Measurements from ENCODE around the gene ZNF723. TPM values are rescaled to one million over a fixed set of nuclear protein-coding genes. Genes with fewer than 3 reads are reported as not detected.
"Not testable (repeated sequence)": the region's sequence is repeated elsewhere in the genome, so short reads cannot be mapped to it uniquely, and the experiment has no call there.

The ZNF723 gene
- total RNA-seq, 1 experiment from 2014 or later: not detected

GRCh38 chr19:22792863-22793262, 39.2 kb upstream of the ZNF723 start:
- H2AFZ ChIP-seq (ENCODE audit: low read depth, low read length, poor library complexity, severe bottlenecking); H3K27me3 ChIP-seq (ENCODE audit: insufficient read depth, low read length); CTCF ChIA-PET; H3K36me3 ChIP-seq (ENCODE audit: control insufficient read depth in 1 of 2, insufficient read depth in 2 of 2, low read length in 2 of 2); H3K4me3 ChIP-seq (replicated peaks in 1 of 2; ENCODE audit: low read depth in 1 of 2, low read length in 2 of 2); H3K9me3 ChIP-seq (ENCODE audit: control insufficient read depth in 1 of 2, insufficient read depth in 1 of 2, low read depth in 1 of 2, low read length in 2 of 2); H3K9me2 ChIP-seq (ENCODE audit: insufficient read depth); H3K27ac ChIP-seq (ENCODE audit: low read depth, low read length); DNase-seq (ENCODE audit: low read depth, low spot score); ATAC-seq; H3K4me1 ChIP-seq (ENCODE audit: control insufficient read depth in 1 of 2, insufficient read depth in 2 of 2, low read length in 2 of 2); H3K9ac ChIP-seq (ENCODE audit: low read length); H4K20me1 ChIP-seq (ENCODE audit: insufficient read depth); intact Hi-C loops (cut with micrococcal nuclease); POLR2A ChIA-PET; H3K4me2 ChIP-seq (ENCODE audit: low read length); RAD21 ChIA-PET (ENCODE audit: low non-redundant PET in 1 of 2, low total read pairs in 2 of 2, uncharacterized antibody in 2 of 2, unreplicated experiment in 2 of 2); BruUV-seq (replicated peaks); H3K79me2 ChIP-seq (ENCODE audit: insufficient read depth, low read length): not testable (repeated sequence)

- TF ChIP-seq, protein P1, sequence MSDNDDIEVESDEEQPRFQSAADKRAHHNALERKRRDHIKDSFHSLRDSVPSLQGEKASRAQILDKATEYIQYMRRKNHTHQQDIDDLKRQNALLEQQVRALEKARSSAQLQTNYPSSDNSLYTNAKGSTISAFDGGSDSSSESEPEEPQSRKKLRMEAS (IDR thresholded peaks at IDR 0.05): no peak
- no peak for TF ChIP-seq EZH2 (IDR thresholded peaks at IDR 0.05)
- TF ChIP-seq SRF (IDR thresholded peaks at IDR 0.05; ENCODE audit: low read depth): no peak
- no peak for TF ChIP-seq ZFX (IDR thresholded peaks at IDR 0.05)
- no peak for TF ChIP-seq CEBPB (IDR thresholded peaks at IDR 0.05; ENCODE audit: low read depth)
- TF ChIP-seq POLR2A (IDR thresholded peaks at IDR 0.05; ENCODE audit: borderline replicate concordance, extremely low read depth, insufficient read depth, insufficient read length): no peak
- no peak for TF ChIP-seq SP1 (IDR thresholded peaks at IDR 0.05; ENCODE audit: low read depth)
- no peak for TF ChIP-seq ZBTB33 (IDR thresholded peaks at IDR 0.05; ENCODE audit: extremely low read depth, insufficient replicate concordance, low read length)
- no peak for TF ChIP-seq ZNF274 (IDR thresholded peaks at IDR 0.05; ENCODE audit: low read depth, low read length)
- no peak for TF ChIP-seq FOSL1 (IDR thresholded peaks at IDR 0.05; ENCODE audit: low read depth)
- TF ChIP-seq, protein P2, sequence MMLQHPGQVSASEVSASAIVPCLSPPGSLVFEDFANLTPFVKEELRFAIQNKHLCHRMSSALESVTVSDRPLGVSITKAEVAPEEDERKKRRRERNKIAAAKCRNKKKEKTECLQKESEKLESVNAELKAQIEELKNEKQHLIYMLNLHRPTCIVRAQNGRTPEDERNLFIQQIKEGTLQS (IDR thresholded peaks at IDR 0.05): no peak
- TF ChIP-seq RAD21 (IDR thresholded peaks at IDR 0.05; ENCODE audit: low read depth): no peak
- no peak for TF ChIP-seq JUND (IDR thresholded peaks at IDR 0.05)
- TF ChIP-seq YY1 (IDR thresholded peaks at IDR 0.05; ENCODE audit: extremely low read depth, insufficient replicate concordance, low read depth, low read length): no peak
- ChIA-PET RAD21 (ENCODE audit: low non-redundant PET in 1 of 2, low total read pairs in 2 of 2, uncharacterized antibody in 2 of 2, unreplicated experiment in 2 of 2) (no interaction called here), CTCF (no interaction called here), POLR2A (no interaction called here)
- no peaks in the 10 kb centered on the region for H4K20me1 ChIP-seq (ENCODE audit: insufficient read depth)
- intact Hi-C loops (cut with micrococcal nuclease): no loop called here
- no peaks in the 10 kb centered on the region for H3K4me1 ChIP-seq (ENCODE audit: control insufficient read depth in 1 of 2, insufficient read depth in 2 of 2, low read length in 2 of 2)
- no peak overlapping the region for H3K4me2 ChIP-seq (ENCODE audit: low read length)
- H3K9me3 ChIP-seq (ENCODE audit: control insufficient read depth in 1 of 2, insufficient read depth in 1 of 2, low read depth in 1 of 2, low read length in 2 of 2): peaks cover 2 to 14% of the 10 kb centered on the region in 2 experiments; a peak in 1 of 4 replicates
- H3K36me3 ChIP-seq (ENCODE audit: control insufficient read depth in 1 of 2, insufficient read depth in 2 of 2, low read length in 2 of 2): no peaks in the 10 kb centered on the region
- no peak overlapping the region for H3K9ac ChIP-seq (ENCODE audit: low read length)
- no peaks in the 10 kb centered on the region for H3K9me2 ChIP-seq (ENCODE audit: insufficient read depth)
- no peaks in the 10 kb centered on the region for H3K27me3 ChIP-seq (ENCODE audit: insufficient read depth, low read length)
- H3K79me2 ChIP-seq (ENCODE audit: insufficient read depth, low read length): no peaks in the 10 kb centered on the region
- H2AFZ ChIP-seq (ENCODE audit: low read depth, low read length, poor library complexity, severe bottlenecking): no peak overlapping the region
- ATAC-seq: no peak
- H3K27ac ChIP-seq (ENCODE audit: low read depth, low read length): no peak overlapping the region
- DNase-seq (ENCODE audit: low read depth, low spot score): no peak
- no TSS peak for BruUV-seq (replicated peaks)
- no peak overlapping the region for H3K4me3 ChIP-seq (replicated peaks in 1 of 2; ENCODE audit: low read depth in 1 of 2, low read length in 2 of 2)
Observed at GRCh38 chr19:22797040-22797439, 35.1 kb upstream of the ZNF723 start.

Measured in HCT116 (cell line).